Liver (tissue), 9 donors: Measurements from ENCODE around the gene PINK1. TPM values are rescaled to one million over a fixed set of nuclear protein-coding genes. Genes with fewer than 3 reads are reported as not detected.

ENCODE experiments used
- DNase-seq: peaks from one replicate; pipeline ENCODE4 v3.0.0-alpha.2; 2017; ENCODE audit warnings: low spot score
- H3K27ac ChIP-seq, 2 donors: one replicate each; pipeline ENCODE4 v1.7.0; 2013; ENCODE audit warnings: inconsistent platforms in 2 of 2, low read length in 2 of 2, control low read depth in 1 of 2, low read depth in 1 of 2, mild to moderate bottlenecking in 1 of 2
- H3K27me3 ChIP-seq, 4 donors: one replicate each; pipeline versions ENCODE4 v1.6.1 to v1.7.0; 2013; ENCODE audit warnings: low read length in 3 of 4, inconsistent platforms in 1 of 4, mild to moderate bottlenecking in 1 of 4, moderate library complexity in 1 of 4; ENCODE audit not compliant: control insufficient read depth in 4 of 4, insufficient read depth in 4 of 4
- H3K36me3 ChIP-seq, 4 donors: one replicate each; pipeline versions ENCODE4 v1.6.1 to v1.7.0; 2013; ENCODE audit warnings: low read length in 3 of 4, mild to moderate bottlenecking in 3 of 4, low read depth in 1 of 4, moderate library complexity in 1 of 4; ENCODE audit not compliant: control insufficient read depth in 4 of 4, insufficient read depth in 3 of 4
- H3K4me1 ChIP-seq, 4 donors: one replicate each; pipeline versions ENCODE4 v1.6.1 to v1.7.0; 2013; ENCODE audit warnings: low read length in 3 of 4, mild to moderate bottlenecking in 3 of 4, moderate library complexity in 1 of 4; ENCODE audit not compliant: control insufficient read depth in 4 of 4, insufficient read depth in 4 of 4
- H3K4me3 ChIP-seq, 3 donors: one replicate each; pipeline versions ENCODE4 v1.6.1 to v1.7.0; 2013; ENCODE audit warnings: low read length in 3 of 3, control low read depth in 1 of 3, low read depth in 1 of 3, mild to moderate bottlenecking in 1 of 3
- H3K9ac ChIP-seq, 2 donors: one replicate each; pipeline ENCODE4 v1.7.0; 2013; ENCODE audit warnings: low read length in 2 of 2, mild to moderate bottlenecking in 2 of 2, moderate library complexity in 2 of 2, control low read depth in 1 of 2, low read depth in 1 of 2
- H3K9me3 ChIP-seq, 4 donors: one replicate each; pipeline versions ENCODE4 v1.6.1 to v1.7.0; 2013; ENCODE audit warnings: low read length in 3 of 4; ENCODE audit not compliant: control insufficient read depth in 4 of 4
- ATF3 ChIP-seq: IDR thresholded peaks from 2 replicates; pipeline ENCODE4 v1.6.1; 2016; ENCODE audit warnings: antibody characterized with exemption
- CTCF ChIP-seq: fragments of 150-350 bp; IDR thresholded peaks from 2 replicates; pipeline ENCODE4 v1.5.1; 2017; ENCODE audit warnings: improper control_type of control experiment, low read depth, low read length; ENCODE audit not compliant: missing input control
- EGR1 ChIP-seq, 2 donors: IDR thresholded peaks; 2 replicates each; pipeline ENCODE4 v1.6.1; 2016 to 2018; ENCODE audit warnings: antibody characterized with exemption in 2 of 2, low read depth in 2 of 2
- FOXA1 ChIP-seq: IDR thresholded peaks from 2 replicates; pipeline ENCODE4 v1.6.1; 2016; ENCODE audit warnings: antibody characterized with exemption
- FOXA2 ChIP-seq: IDR thresholded peaks from 2 replicates; pipeline ENCODE4 v1.6.1; 2016; ENCODE audit warnings: antibody characterized with exemption
- GABPA ChIP-seq, 2 donors: IDR thresholded peaks in 1 of 2; conservative IDR thresholded peaks in 1 of 2; 2 replicates each; pipeline ENCODE4 v1.6.1; 2016; ENCODE audit warnings: antibody characterized with exemption in 2 of 2, mild to moderate bottlenecking in 1 of 2, moderate library complexity in 1 of 2
- HNF4A ChIP-seq, 2 donors: conservative IDR thresholded peaks; 2 replicates each; pipeline ENCODE4 v1.6.1; 2016; ENCODE audit warnings: antibody characterized with exemption in 2 of 2, mild to moderate bottlenecking in 2 of 2
- HNF4G ChIP-seq: IDR thresholded peaks from 2 replicates; pipeline ENCODE4 v1.6.1; 2016; ENCODE audit warnings: antibody characterized with exemption
- JUND ChIP-seq, 2 donors: IDR thresholded peaks; 2 replicates each; pipeline ENCODE4 v1.6.1; 2016; ENCODE audit warnings: antibody characterized with exemption in 2 of 2
- MAX ChIP-seq: IDR thresholded peaks from 2 replicates; pipeline ENCODE4 v1.6.1; 2016; ENCODE audit warnings: antibody characterized with exemption
- NR2F2 ChIP-seq: IDR thresholded peaks from 2 replicates; pipeline ENCODE4 v1.6.1; 2016; ENCODE audit warnings: antibody characterized with exemption
- RAD21 ChIP-seq, 2 donors: IDR thresholded peaks; 2 replicates each; pipeline ENCODE4 v1.6.1; 2016; ENCODE audit warnings: antibody characterized with exemption in 2 of 2, mild to moderate bottlenecking in 2 of 2
- REST ChIP-seq: IDR thresholded peaks from 2 replicates; pipeline ENCODE4 v1.6.1; 2016; ENCODE audit warnings: antibody characterized with exemption, mild to moderate bottlenecking
- RXRA ChIP-seq, 2 donors: IDR thresholded peaks; 2 replicates each; pipeline ENCODE4 v1.6.1; 2017 to 2018; ENCODE audit warnings: antibody characterized with exemption in 2 of 2, mild to moderate bottlenecking in 1 of 2
- SP1 ChIP-seq: IDR thresholded peaks from 2 replicates; pipeline ENCODE4 v1.6.1; 2018; ENCODE audit warnings: antibody characterized with exemption, mild to moderate bottlenecking
- TAF1 ChIP-seq: conservative IDR thresholded peaks from 2 replicates; pipeline ENCODE4 v1.6.1; 2016; ENCODE audit warnings: antibody characterized with exemption, mild to moderate bottlenecking
- YY1 ChIP-seq: IDR thresholded peaks from 2 replicates; pipeline ENCODE4 v1.6.1; 2016; ENCODE audit warnings: antibody characterized with exemption, mild to moderate bottlenecking
- ZBTB33 ChIP-seq: IDR thresholded peaks from 2 replicates; pipeline ENCODE4 v1.6.1; 2016; ENCODE audit warnings: antibody characterized with exemption
- WGBS: extraction: QIAGEN DNeasy Blood & Tissue Kit; methylation state at CpG from one replicate; pipeline ENCODE4 v1.1.7; 2013; 5-methylcytosine and 5-hydroxymethylcytosine counted together
- polyA plus RNA-seq, 2 donors: library from polyadenylated mRNA; stranded (reverse) in 1 of 2; unstranded in 1 of 2; fragments of 200-250 nt in 1 of 2; fragments of >200 nt in 1 of 2; fragmentation: Nextera tagmentation in 1 of 2; extraction: Ambion mirVana in 1 of 2; gene quantifications; one replicate each; pipeline versions ENCODE4 v1.2.1 to v1.2.3, GENCODE V29; 2013 to 2015
- total RNA-seq, 2 donors: library from RNA; depleted of rRNA; stranded (reverse); fragments of >200 nt; gene quantifications; one replicate each; pipeline ENCODE4 v1.2.3, GENCODE V29; 2014
- donor health status: healthy.
- donor health status: healthy.
- donor health status: healthy.
- donor health status: healthy.
- donor health status: healthy.

The PINK1 gene
- total and polyA plus RNA-seq, 4 donors: 52.7 to 118 (median 62.2) TPM

GRCh38 chr1:20682571-20683236, 49.4 kb downstream of the PINK1 start:
- H3K27ac ChIP-seq: no peak overlapping the region
- TF ChIP-seq ATF3 (no peak), FOXA2 (no peak), HNF4G (no peak), FOXA1 (no peak), SP1 (no peak), NR2F2 (no peak), TAF1 (no peak), RXRA (IDR thresholded peaks at IDR 0.05) (no peak), YY1 (no peak), ZBTB33 (no peak), RAD21 (IDR thresholded peaks at IDR 0.05) (no peak), REST (no peak), CTCF (no peak), JUND (IDR thresholded peaks at IDR 0.05) (no peak), EGR1 (IDR thresholded peaks at IDR 0.05; ENCODE audit: low read depth in 2 of 2) (no peak), HNF4A (conservative IDR thresholded peaks at IDR 0.05) (no peak), MAX (no peak), GABPA (IDR thresholded peaks at IDR 0.05 in 1 of 2, conservative IDR thresholded peaks at IDR 0.05 in 1 of 2) (no peak)

More at GRCh38 chr1:20682571-20683236, 49.4 kb downstream of the PINK1 start:
- Histone ChIP-seq H3K4me1 (peaks cover 0 to 7% (median 4%) of the 10 kb centered on the region in 4 donors), H3K36me3 (no peaks in the 10 kb centered on the region), H3K27me3 (no peaks in the 10 kb centered on the region), H3K9me3 (no peaks in the 10 kb centered on the region), H3K9ac (no peak overlapping the region), H3K4me3 (no peak overlapping the region)
- DNase-seq: no peak
- WGBS: 70% methylated on average over 24 of the region's 24 CpGs
